HCT116 (cell line): ENCODE data around the gene BSPRY.

ENCODE experiments used
- CEBPB ChIP-seq: IDR thresholded peaks from 2 replicates; pipeline ENCODE4 v1.6.1; 2012; ENCODE audit warnings: low read depth
- EZH2 ChIP-seq: fragments of 200-600 bp; sonication (generic); IDR thresholded peaks from 2 replicates; pipeline ENCODE4 v1.6.1; 2017; ENCODE audit warnings: antibody characterized with exemption, mixed run types
- EZH2phosphoT487 ChIP-seq: fragments of 200-600 bp; IDR thresholded peaks from 2 replicates; pipeline ENCODE4 v1.6.1; 2018; ENCODE audit warnings: antibody characterized with exemption, borderline replicate concordance
- POLR2A ChIP-seq: IDR thresholded peaks from 2 replicates; pipeline ENCODE4 v1.7.0; 2011; ENCODE audit warnings: borderline replicate concordance; ENCODE audit not compliant: insufficient read depth, insufficient read length; ENCODE audit errors: extremely low read depth
- POLR2AphosphoS5 ChIP-seq: IDR thresholded peaks from 2 replicates; pipeline ENCODE4 v1.6.1; 2011; ENCODE audit warnings: mild to moderate bottlenecking, low read depth, low read length, moderate library complexity
- RAD21 ChIP-seq: IDR thresholded peaks from 2 replicates; pipeline ENCODE4 v1.6.1; 2012; ENCODE audit warnings: low read depth, mild to moderate bottlenecking
- SP1 ChIP-seq: IDR thresholded peaks from 2 replicates; pipeline ENCODE4 v1.6.1; 2012; ENCODE audit warnings: low read depth
- YY1 ChIP-seq: IDR thresholded peaks from 2 replicates; pipeline ENCODE4 v1.6.1; 2011; ENCODE audit warnings: low read length, low read depth, moderate library complexity, mild to moderate bottlenecking; ENCODE audit not compliant: insufficient replicate concordance; ENCODE audit errors: extremely low read depth
- ZFX ChIP-seq: fragments of 450-650 bp; IDR thresholded peaks from 2 replicates; pipeline ENCODE4 v1.6.1; 2017
- ZNF274 ChIP-seq: fragments of 200-500 bp; sonication (Bioruptor generic); IDR thresholded peaks from 2 replicates; pipeline ENCODE4 v1.6.1; 2014; ENCODE audit warnings: mild to moderate bottlenecking, low read depth, low read length, inconsistent platforms
- TF ChIP-seq, protein P1 (sequence below): IDR thresholded peaks from 2 replicates; pipeline ENCODE4 v1.6.1; 2011; ENCODE audit warnings: mild to moderate bottlenecking, low read length, moderate library complexity; ENCODE audit not compliant: insufficient replicate concordance; ENCODE audit errors: extremely low read depth
- TF ChIP-seq, protein P2 (sequence below), 3 experiments: fragments of 200-600 bp in 1 of 3; sonication (generic) in 1 of 3; IDR thresholded peaks in 2 of 3; conservative IDR thresholded peaks in 1 of 3; 2 replicates each; pipeline ENCODE4 v1.5.1; 2012 to 2017; ENCODE audit warnings: low read depth in 2 of 3, low read length in 2 of 3, antibody characterized with exemption in 1 of 3, borderline replicate concordance in 1 of 3, control low read depth in 1 of 3, mild to moderate bottlenecking in 1 of 3, mixed read lengths in 1 of 3, mixed run types in 1 of 3, moderate library complexity in 1 of 3; ENCODE audit not compliant: insufficient read depth in 1 of 3
- TF ChIP-seq, protein P3 (sequence below): IDR thresholded peaks from 2 replicates; pipeline ENCODE4 v1.6.1; 2012

DNA sequence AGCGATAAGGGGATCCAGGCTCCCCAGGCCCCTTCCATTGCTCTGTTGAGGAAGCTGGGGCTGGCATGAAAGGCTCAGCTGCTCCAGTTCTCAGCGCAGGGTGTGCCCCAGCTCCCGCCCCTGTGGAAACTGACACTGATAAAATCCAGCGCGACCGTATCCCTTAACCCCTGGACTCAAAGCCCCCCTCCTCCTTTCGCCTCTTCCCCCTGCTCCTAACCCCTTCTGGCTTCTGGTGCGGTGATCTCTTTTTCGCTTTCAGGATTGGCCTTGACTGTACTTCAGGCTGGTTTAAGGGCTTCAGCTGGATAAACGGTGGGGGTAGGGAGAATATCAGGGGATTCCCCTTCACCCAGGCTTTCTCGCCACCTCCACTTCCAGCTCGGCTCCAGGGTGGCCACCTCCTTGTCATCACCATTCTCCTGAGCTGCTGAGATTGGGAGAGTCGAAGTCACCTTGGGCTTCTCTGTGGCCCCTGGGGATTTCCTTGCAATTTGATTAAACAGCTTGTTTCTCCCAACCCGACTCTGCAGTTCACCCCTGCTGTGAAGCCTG lies 843 bp downstream of the BSPRY start:
- TF ChIP-seq POLR2AphosphoS5, result no peak
- no peak for TF ChIP-seq YY1
- TF ChIP-seq, protein P1, sequence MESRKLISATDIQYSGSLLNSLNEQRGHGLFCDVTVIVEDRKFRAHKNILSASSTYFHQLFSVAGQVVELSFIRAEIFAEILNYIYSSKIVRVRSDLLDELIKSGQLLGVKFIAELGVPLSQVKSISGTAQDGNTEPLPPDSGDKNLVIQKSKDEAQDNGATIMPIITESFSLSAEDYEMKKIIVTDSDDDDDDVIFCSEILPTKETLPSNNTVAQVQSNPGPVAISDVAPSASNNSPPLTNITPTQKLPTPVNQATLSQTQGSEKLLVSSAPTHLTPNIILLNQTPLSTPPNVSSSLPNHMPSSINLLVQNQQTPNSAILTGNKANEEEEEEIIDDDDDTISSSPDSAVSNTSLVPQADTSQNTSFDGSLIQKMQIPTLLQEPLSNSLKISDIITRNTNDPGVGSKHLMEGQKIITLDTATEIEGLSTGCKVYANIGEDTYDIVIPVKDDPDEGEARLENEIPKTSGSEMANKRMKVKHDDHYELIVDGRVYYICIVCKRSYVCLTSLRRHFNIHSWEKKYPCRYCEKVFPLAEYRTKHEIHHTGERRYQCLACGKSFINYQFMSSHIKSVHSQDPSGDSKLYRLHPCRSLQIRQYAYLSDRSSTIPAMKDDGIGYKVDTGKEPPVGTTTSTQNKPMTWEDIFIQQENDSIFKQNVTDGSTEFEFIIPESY, result no peak
- TF ChIP-seq EZH2phosphoT487, result no peak
- no peak for TF ChIP-seq RAD21
- no peak for TF ChIP-seq CEBPB
- TF ChIP-seq, protein P2, sequence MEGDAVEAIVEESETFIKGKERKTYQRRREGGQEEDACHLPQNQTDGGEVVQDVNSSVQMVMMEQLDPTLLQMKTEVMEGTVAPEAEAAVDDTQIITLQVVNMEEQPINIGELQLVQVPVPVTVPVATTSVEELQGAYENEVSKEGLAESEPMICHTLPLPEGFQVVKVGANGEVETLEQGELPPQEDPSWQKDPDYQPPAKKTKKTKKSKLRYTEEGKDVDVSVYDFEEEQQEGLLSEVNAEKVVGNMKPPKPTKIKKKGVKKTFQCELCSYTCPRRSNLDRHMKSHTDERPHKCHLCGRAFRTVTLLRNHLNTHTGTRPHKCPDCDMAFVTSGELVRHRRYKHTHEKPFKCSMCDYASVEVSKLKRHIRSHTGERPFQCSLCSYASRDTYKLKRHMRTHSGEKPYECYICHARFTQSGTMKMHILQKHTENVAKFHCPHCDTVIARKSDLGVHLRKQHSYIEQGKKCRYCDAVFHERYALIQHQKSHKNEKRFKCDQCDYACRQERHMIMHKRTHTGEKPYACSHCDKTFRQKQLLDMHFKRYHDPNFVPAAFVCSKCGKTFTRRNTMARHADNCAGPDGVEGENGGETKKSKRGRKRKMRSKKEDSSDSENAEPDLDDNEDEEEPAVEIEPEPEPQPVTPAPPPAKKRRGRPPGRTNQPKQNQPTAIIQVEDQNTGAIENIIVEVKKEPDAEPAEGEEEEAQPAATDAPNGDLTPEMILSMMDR (IDR thresholded peaks at IDR 0.05 in 2 of 3, conservative IDR thresholded peaks at IDR 0.05 in 1 of 3; ENCODE audit: borderline replicate concordance in 1 of 3, insufficient read depth in 1 of 3, low read depth in 2 of 3, low read length in 2 of 3), result no peak
- TF ChIP-seq, protein P3, sequence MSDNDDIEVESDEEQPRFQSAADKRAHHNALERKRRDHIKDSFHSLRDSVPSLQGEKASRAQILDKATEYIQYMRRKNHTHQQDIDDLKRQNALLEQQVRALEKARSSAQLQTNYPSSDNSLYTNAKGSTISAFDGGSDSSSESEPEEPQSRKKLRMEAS, result no peak
- TF ChIP-seq SP1, result no peak
- no peak for TF ChIP-seq EZH2
- no peak for TF ChIP-seq ZNF274
- TF ChIP-seq POLR2A, result no peak
- no peak for TF ChIP-seq ZFX
